GM18870 (cell line): ENCODE results near the gene ABHD16B.
"Not testable (repeated sequence)": the region's sequence is repeated elsewhere in the genome, so short reads cannot be mapped to it uniquely, and the experiment has no call there.

Source experiments
- ATAC-seq: cut with Tn5 transposase; IDR thresholded peaks from one replicate; pipeline ENCODE4 v1.9.1; 2021; ENCODE audit warnings: moderate library complexity; ENCODE audit not compliant: unreplicated experiment

ABHD16B gene

DNA sequence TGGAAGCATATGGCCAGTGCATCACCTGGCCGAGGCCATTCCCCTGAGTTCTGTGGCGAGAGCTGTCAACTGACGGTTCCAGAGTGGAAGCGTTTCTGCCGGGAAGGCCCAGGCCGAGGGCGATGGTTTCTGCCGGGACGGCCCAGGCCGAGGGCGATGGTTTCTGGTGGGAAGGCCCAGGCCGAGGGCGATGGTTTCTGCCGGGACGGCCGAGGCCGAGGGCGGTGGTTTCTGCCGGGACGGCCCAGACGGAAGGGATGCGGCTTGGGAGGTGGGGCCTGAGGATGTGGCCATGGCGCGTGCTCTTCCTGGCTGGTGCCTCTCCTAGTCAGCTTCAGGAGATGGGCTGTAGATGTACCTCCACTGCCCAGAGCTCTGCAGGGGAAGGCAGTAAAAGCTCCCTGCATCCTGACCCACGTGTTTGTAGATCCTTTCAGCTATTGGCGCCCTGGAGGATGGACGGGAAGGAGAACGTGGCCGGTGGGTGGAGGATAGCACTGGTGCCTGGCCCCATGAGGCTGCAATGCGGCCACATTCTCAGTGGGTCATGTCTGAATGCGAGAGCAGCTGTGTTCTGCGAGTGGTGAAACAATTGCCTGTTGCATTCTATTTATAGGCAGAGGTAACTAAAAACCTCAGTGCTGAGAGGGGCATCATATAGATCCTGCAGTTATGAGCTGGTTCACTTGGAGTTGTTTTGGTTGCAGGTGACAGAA lies 16.6 kb downstream of the ABHD16B start:
- ATAC-seq: no peak

- no peak for ATAC-seq
Measured at GRCh38 chr20:63878899-63879663, 17.8 kb downstream of the ABHD16B start.

DNA sequence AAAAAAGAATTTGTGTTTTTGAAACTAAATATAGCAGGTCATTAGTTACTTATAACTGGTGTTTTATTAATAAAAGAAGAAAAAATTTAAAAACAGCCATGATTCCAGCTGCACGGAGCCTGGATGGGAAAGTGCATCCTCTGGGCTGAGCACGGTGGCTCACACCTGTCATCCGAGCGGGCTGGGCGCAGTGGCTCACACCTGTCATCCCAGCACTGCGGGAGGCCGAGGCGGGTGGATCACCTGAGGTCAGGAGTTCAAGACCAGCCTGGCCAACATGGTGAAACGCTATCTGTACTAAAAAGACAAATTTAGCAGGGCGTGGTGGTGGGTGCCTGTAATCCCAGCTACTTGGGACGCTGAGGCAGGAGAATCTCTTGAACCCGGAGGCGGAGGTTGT lies 19.6 kb downstream of the ABHD16B start:
- ATAC-seq: not testable (repeated sequence)

GRCh38 chr20:63881451-63882226 lies 20.3 kb downstream of the ABHD16B start:
- no peak for ATAC-seq

GRCh38 chr20:63882257-63883200 lies 21.2 kb downstream of the ABHD16B start:
- no peak for ATAC-seq

GRCh38 chr20:63883201-63883593 lies 21.9 kb downstream of the ABHD16B start:
- no peak for ATAC-seq

GRCh38 chr20:63884506-63885263 lies 23.4 kb downstream of the ABHD16B start:
- no peak for ATAC-seq

GRCh38 chr20:63885264-63886053 lies 24.2 kb downstream of the ABHD16B start:
- ATAC-seq: no peak

DNA sequence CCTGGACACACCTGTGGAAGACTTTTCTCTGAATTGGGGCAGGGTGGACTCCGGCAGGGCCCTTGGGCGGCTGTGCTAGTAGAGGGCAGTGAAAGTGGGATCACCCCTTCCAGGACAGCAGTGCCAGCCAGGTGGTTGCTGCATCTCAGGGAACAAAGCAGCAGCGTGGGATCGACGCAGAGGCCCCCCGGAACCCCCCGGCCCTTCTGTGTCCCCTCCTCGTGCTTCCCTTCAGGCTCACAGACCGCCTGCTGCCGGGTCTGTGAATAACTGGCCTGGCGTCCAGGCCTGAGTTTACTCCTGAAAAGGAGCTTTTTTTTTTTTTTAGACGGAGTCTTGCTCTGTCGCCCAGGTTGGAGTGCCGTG lies 24.7 kb downstream of the ABHD16B start:
- ATAC-seq: no peak

- ATAC-seq: no peak
Measured at GRCh38 chr20:63886921-63887320, 25.6 kb downstream of the ABHD16B start.

DNA sequence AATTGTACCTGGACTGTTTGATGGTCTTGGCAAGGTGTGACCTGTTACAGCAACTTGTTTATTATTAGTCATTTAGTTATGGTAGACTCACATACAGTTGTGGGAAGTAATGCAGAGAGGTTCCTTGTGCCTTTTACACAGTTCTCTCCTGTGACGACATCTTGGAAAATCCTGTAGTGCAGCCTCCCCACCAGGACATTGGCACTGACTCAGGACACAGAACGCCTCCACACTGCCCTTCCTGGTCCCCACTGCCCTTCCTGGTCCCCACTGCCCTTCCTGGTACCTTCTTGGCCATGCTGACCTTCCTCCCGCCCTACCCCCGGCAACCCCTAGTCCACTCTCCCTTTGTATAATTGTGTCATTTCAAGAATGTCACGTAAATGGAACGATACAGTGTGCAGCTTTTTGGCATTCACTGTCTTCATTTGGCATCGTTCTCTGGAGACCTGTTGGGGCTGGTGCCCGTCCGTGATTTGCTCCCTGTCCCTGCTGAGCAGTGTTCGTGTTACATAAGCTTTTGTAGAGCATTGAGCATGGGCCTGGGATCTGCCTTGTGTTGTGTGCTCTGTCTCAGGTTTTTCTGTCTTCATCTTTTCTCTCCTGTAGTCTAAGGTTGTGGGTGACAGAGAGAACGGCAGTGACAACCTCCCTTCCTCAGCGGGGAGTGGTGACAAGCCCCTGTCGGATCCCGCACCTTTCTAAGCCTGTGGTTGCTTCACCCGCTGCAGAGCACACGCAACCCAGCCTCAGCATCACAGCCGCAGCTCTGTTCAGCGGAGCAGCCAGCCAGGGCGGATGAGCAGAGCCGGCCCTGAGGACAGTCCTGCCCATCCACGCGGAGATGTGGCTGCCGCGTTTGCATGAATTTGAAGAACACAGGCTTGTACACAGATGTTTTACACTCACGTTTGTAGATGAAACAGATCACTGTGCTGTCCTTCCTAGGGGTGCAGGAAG lies 28.2 kb downstream of the ABHD16B start:
- no peak for ATAC-seq

DNA sequence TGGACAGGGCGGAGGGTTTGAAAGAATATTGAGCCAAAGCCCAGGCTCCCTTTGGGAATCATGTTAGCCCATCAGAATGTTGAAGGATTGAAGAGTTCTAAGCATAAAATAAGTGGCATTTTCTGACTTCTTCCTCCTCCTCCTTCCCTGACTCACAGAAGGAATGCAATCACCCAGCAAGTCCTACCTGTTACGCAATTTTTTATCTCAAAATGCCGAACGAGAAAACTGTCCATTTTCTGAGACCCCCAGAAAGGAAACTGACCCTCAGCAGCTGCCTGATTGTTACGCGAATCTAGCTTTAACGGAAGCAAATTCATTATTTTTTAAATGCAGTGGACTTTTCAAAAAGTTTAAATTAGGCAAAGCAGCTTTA lies 28.9 kb downstream of the ABHD16B start:
- ATAC-seq: no peak

- no peak for ATAC-seq
Measured at GRCh38 chr20:63890616-63891015, 29.3 kb downstream of the ABHD16B start.

- no peak for ATAC-seq
Measured at GRCh38 chr20:63891061-63892002, 30.0 kb downstream of the ABHD16B start.

- ATAC-seq: no peak
Measured at GRCh38 chr20:63892402-63892801, 31.1 kb downstream of the ABHD16B start.

DNA sequence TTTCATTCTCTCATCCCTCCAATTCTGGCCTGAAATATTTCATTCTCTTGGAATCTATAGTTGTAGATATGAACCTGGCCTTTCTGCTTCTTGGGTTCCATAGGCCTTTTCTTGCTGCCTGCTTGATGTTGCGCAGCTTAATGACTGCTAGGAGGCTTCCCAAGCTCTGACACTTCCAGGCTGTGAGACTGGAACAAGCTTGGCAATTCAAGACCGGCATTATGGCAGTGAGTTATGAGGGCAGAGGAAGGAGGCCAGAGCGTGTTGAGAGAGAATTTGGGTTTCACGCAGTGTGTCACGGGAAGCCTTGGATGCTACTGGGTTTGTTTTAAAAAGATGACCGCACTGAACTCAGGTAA lies 32.7 kb downstream of the ABHD16B start:
- ATAC-seq: no peak
